HCT116 (cell line): ENCODE results near the gene SSU72.

Experiments used
- ELF1 ChIP-seq: IDR thresholded peaks from 2 replicates; pipeline ENCODE4 v1.6.1; 2012; ENCODE audit warnings: low read depth, borderline replicate concordance
- TF ChIP-seq, protein P1 (sequence below), 3 experiments: fragments of 200-600 bp in 1 of 3; sonication (generic) in 1 of 3; IDR thresholded peaks in 2 of 3; conservative IDR thresholded peaks in 1 of 3; 2 replicates each; pipeline ENCODE4 v1.5.1; 2012 to 2017; ENCODE audit warnings: low read depth in 2 of 3, low read length in 2 of 3, antibody characterized with exemption in 1 of 3, borderline replicate concordance in 1 of 3, control low read depth in 1 of 3, mild to moderate bottlenecking in 1 of 3, mixed read lengths in 1 of 3, mixed run types in 1 of 3, moderate library complexity in 1 of 3; ENCODE audit not compliant: insufficient read depth in 1 of 3
- TF ChIP-seq, protein P2 (sequence below): IDR thresholded peaks from 2 replicates; pipeline ENCODE4 v1.6.1; 2012; ENCODE audit warnings: low read depth

DNA sequence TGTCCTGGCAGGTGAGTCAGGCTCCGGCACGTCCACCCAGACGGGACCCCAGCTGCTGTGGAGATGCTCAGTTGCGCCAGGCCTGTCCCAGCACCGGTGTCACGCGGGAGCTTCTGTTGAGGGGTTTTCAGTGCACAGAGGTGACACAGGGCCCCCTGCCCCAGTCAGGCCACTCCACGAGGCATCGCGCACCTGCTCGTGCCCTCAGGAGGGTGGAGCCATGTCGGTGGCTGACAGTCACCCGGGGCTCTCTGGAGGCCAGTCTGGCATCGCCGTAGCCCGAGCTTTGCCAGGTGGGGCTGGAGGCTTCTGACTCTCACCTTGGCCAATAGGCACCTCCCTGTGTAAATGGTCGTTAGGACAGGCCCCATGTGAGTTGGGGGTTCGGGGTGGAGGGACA, 45.3 kb downstream of the SSU72 start:
- TF ChIP-seq, protein P1, sequence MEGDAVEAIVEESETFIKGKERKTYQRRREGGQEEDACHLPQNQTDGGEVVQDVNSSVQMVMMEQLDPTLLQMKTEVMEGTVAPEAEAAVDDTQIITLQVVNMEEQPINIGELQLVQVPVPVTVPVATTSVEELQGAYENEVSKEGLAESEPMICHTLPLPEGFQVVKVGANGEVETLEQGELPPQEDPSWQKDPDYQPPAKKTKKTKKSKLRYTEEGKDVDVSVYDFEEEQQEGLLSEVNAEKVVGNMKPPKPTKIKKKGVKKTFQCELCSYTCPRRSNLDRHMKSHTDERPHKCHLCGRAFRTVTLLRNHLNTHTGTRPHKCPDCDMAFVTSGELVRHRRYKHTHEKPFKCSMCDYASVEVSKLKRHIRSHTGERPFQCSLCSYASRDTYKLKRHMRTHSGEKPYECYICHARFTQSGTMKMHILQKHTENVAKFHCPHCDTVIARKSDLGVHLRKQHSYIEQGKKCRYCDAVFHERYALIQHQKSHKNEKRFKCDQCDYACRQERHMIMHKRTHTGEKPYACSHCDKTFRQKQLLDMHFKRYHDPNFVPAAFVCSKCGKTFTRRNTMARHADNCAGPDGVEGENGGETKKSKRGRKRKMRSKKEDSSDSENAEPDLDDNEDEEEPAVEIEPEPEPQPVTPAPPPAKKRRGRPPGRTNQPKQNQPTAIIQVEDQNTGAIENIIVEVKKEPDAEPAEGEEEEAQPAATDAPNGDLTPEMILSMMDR (IDR thresholded peaks at IDR 0.05 in 2 of 3, conservative IDR thresholded peaks at IDR 0.05 in 1 of 3; ENCODE audit: borderline replicate concordance in 1 of 3, insufficient read depth in 1 of 3, low read depth in 2 of 3, low read length in 2 of 3) = no peak
- TF ChIP-seq ELF1 = no peak
- TF ChIP-seq, protein P2, sequence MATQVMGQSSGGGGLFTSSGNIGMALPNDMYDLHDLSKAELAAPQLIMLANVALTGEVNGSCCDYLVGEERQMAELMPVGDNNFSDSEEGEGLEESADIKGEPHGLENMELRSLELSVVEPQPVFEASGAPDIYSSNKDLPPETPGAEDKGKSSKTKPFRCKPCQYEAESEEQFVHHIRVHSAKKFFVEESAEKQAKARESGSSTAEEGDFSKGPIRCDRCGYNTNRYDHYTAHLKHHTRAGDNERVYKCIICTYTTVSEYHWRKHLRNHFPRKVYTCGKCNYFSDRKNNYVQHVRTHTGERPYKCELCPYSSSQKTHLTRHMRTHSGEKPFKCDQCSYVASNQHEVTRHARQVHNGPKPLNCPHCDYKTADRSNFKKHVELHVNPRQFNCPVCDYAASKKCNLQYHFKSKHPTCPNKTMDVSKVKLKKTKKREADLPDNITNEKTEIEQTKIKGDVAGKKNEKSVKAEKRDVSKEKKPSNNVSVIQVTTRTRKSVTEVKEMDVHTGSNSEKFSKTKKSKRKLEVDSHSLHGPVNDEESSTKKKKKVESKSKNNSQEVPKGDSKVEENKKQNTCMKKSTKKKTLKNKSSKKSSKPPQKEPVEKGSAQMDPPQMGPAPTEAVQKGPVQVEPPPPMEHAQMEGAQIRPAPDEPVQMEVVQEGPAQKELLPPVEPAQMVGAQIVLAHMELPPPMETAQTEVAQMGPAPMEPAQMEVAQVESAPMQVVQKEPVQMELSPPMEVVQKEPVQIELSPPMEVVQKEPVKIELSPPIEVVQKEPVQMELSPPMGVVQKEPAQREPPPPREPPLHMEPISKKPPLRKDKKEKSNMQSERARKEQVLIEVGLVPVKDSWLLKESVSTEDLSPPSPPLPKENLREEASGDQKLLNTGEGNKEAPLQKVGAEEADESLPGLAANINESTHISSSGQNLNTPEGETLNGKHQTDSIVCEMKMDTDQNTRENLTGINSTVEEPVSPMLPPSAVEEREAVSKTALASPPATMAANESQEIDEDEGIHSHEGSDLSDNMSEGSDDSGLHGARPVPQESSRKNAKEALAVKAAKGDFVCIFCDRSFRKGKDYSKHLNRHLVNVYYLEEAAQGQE = no peak
